ENCODE results near the gene MED26.

Gene MED26

DNA sequence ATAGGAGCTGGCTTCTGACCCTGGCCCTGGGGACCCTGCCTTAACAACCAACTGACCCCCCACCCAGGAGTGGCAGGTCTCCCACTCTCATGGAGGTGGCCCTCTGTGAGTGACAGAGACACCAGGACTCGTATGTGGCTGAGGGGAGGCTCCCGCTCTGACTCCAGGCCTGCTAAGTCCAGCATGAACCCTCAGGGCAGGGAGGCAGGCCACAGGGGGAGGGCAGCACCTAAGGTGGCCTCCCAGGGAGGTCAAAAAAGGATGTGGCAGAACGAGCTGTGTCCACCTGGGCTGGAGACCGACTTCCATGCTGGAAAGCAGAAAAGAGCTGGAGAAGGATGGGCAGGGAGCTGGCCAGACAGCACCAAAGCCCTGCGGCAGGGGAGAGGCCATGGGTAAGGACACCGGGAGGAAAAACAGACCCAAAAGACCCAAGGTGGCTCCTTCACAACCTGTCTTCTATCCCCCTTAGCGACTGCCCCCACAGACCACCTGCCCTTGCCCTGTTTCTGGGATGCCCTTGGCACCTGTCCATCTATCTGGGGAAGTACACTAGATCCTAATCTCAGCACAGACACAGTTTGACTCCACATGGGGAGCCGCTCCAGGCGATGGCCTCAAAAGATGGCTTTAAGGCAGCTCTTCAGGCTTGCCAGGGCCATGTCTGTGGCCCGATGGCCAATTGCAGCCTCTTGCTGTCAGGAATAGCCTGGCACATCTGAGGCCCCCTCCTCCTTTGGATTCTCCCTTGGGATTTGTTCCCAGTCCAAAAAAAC, 45.3 kb downstream of the MED26 start:
- Histone ChIP-seq H3K79me2 (ENCODE audit: control insufficient read depth, insufficient read depth, low read length, unreplicated experiment) (peaks cover 86% of the 10 kb centered on the region), H3K4me3 (ENCODE audit: low read depth, low read length) (no peak overlapping the region), H2AFZ (ENCODE audit: low read length, unreplicated experiment) (no peak overlapping the region), H3K4me1 (ENCODE audit: control insufficient read depth, insufficient read depth, low read length, unreplicated experiment) (peaks cover 54% of the 10 kb centered on the region), H3K36me3 (ENCODE audit: insufficient read depth, low read length) (no peaks in the 10 kb centered on the region), H3K27me3 (ENCODE audit: insufficient read depth, low read length) (no peaks in the 10 kb centered on the region), H3K27ac (ENCODE audit: low read depth, low read length) (peak overlapping the region; percentile 32; the same call in 1 of the 2 replicates)

DNA sequence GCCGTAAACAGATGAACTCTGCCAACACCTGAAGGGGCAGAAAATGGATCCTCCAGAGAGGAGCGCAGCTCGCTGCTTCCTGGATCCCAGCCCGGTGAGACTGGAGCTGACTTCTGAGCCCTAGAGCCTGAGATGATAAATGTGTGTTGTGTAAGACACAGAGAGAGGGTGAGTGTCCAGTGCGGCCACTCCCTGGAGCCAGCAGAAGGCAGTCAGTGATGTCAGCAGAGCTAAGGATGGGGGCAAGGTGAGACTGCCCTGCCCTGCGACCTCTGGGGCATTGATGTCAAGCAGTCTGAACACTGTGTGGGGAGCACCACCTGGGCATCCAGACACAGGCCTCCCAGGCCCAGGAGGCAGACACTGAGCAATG, 46.0 kb downstream of the MED26 start:
- Histone ChIP-seq H3K4me1 (ENCODE audit: control insufficient read depth, insufficient read depth, low read length, unreplicated experiment) (peaks cover 48% of the 10 kb centered on the region), H3K79me2 (ENCODE audit: control insufficient read depth, insufficient read depth, low read length, unreplicated experiment) (peaks cover 84% of the 10 kb centered on the region), H3K27me3 (ENCODE audit: insufficient read depth, low read length) (no peaks in the 10 kb centered on the region), H2AFZ (ENCODE audit: low read length, unreplicated experiment) (no peak overlapping the region), H3K36me3 (ENCODE audit: insufficient read depth, low read length) (no peaks in the 10 kb centered on the region), H3K4me3 (ENCODE audit: low read depth, low read length) (no peak overlapping the region), H3K27ac (ENCODE audit: low read depth, low read length) (peak overlapping the region; percentile 64)

DNA sequence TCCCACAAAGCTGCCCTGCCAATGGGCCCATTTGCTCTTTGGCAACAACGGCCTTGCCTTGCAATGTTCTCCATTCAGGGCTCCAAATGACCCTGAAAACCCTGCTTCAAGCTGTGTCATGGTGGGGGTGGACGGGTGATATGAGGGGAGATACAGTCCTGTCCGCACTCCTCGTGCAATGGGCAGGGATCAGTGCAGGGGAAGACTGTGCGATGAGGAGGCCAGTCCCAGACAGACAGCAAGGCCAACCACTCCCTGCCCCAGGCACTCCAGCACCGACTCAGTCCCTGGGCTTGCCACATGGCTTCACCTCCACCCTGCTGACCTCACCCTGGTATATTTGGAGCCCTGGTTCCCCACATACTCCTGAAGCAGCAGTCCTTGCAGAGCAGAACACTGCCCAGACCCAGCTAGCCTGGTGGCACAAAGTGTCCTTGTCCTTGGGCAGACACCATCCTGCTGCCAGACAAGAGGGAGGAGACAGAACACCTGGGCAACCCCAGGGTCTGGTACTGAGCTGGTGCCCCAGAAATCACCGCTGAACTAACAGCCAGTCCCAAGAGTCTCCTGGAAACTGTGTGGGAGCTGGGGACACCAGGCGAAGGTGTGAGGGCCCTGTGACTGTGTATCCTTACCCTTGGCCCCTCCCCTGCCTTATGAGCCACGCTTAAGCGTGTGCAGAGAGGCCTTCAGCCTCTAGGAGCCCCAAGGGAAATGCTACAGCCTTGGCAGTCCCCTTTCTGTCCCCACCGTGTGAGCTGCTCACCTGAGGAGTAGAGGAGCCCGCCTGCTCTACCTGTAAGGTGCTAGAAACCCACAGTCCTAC, 46.6 kb downstream of the MED26 start:
- H3K27ac ChIP-seq (ENCODE audit: low read depth, low read length): peak overlapping the region; percentile 64
- H3K79me2 ChIP-seq (ENCODE audit: control insufficient read depth, insufficient read depth, low read length, unreplicated experiment): peaks cover 78% of the 10 kb centered on the region
- H3K4me3 ChIP-seq (ENCODE audit: low read depth, low read length): no peak overlapping the region
- no peak overlapping the region for H2AFZ ChIP-seq (ENCODE audit: low read length, unreplicated experiment)
- no peaks in the 10 kb centered on the region for H3K27me3 ChIP-seq (ENCODE audit: insufficient read depth, low read length)
- H3K4me1 ChIP-seq (ENCODE audit: control insufficient read depth, insufficient read depth, low read length, unreplicated experiment): peaks cover 45% of the 10 kb centered on the region
- H3K36me3 ChIP-seq (ENCODE audit: insufficient read depth, low read length): no peaks in the 10 kb centered on the region

DNA sequence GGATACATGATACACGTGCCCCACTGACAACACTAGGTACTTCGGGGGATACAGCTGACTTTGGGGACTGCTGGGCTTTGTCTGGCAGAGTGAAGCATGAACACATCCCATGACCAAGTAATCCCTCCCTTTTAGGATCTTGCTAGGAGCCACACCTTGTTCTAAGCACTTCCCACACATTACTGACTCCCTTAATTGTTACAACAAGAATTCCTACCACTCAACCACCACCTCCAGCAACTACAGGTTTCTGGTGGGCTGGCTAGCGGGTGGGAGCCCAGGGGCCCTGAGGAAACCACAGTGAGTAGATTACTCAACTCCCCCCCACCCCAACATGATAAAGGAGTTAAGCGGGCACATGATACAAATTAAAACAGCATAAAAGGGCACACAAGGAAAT, 48.6 kb downstream of the MED26 start:
- Histone ChIP-seq H3K4me3 (ENCODE audit: low read depth, low read length) (no peak overlapping the region), H3K4me1 (ENCODE audit: control insufficient read depth, insufficient read depth, low read length, unreplicated experiment) (peaks cover 25% of the 10 kb centered on the region), H2AFZ (ENCODE audit: low read length, unreplicated experiment) (no peak overlapping the region), H3K27ac (ENCODE audit: low read depth, low read length) (no peak overlapping the region), H3K79me2 (ENCODE audit: control insufficient read depth, insufficient read depth, low read length, unreplicated experiment) (peaks cover 73% of the 10 kb centered on the region), H3K27me3 (ENCODE audit: insufficient read depth, low read length) (no peaks in the 10 kb centered on the region), H3K36me3 (ENCODE audit: insufficient read depth, low read length) (no peaks in the 10 kb centered on the region)

DNA sequence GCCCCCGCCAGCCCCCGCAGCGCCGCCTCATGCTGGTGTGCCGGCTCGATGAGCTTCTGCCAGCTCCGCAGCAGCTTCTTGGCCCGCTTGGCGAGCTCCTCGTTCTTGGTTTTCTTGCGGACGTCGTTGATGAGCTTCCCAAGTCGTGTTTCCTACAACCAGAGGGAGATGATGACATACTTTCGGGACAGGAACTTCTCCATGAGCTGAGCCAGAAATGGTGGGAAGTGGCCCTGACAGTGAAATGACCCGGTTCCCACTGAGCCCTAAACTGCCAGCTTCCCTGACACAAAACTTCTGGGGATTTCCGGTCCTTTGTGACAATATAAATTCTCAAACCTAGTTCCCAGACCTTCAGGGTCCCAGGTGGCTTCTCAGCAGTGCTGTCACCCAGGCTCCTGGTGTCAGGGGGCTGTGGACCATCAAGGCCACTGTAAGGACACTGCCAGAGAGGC, 50.4 kb downstream of the MED26 start:
- H3K36me3 ChIP-seq (ENCODE audit: insufficient read depth, low read length): no peaks in the 10 kb centered on the region
- H3K27ac ChIP-seq (ENCODE audit: low read depth, low read length): no peak overlapping the region
- H3K27me3 ChIP-seq (ENCODE audit: insufficient read depth, low read length): no peaks in the 10 kb centered on the region
- peaks cover 24% of the 10 kb centered on the region for H3K4me1 ChIP-seq (ENCODE audit: control insufficient read depth, insufficient read depth, low read length, unreplicated experiment)
- no peak overlapping the region for H3K4me3 ChIP-seq (ENCODE audit: low read depth, low read length)
- peaks cover 74% of the 10 kb centered on the region for H3K79me2 ChIP-seq (ENCODE audit: control insufficient read depth, insufficient read depth, low read length, unreplicated experiment)
- no peak overlapping the region for H2AFZ ChIP-seq (ENCODE audit: low read length, unreplicated experiment)

DNA sequence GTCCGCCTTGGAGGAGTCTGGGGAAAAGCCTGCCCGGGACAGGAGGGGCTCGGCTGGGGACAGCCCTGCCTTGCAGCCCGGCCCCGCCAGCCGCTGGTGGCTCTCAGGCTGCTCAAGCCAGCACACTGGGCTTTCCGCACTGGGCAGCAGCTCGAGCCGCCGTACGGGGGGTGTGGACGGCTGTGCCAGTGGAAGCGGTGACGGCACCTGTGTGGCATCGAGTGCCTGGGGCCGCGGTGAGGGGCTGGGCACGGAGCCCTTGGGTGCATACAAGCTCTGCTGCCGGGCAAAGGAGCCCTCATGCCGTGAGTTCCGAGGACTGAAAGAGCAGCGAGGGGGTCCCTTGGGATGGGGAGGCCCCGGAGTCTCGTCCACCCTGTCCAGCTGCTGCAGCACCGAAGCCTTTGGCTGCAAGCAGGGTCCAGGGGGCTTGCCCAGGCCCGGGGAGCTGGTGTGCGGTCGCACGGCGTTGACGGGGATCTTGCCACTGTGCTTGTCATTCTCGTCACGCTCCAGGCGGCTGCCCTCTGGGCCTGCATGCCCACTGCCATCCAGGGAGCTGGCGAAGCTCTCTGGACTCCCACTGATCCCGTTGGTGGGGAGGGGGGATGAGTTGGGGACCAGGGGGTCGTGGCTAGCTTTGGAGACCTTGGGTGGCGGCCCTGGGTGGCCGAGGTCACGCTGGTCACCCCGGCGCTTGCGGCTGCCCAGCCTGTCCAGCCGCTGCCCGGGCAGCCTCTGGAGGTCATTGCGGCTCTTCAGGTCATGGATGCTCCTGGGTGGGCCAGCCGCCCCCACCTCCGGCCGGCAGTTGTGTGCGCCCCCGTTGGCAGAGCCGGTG, 51.1 kb downstream of the MED26 start:
- Histone ChIP-seq H3K79me2 (ENCODE audit: control insufficient read depth, insufficient read depth, low read length, unreplicated experiment) (peaks cover 70% of the 10 kb centered on the region), H2AFZ (ENCODE audit: low read length, unreplicated experiment) (no peak overlapping the region), H3K27me3 (ENCODE audit: insufficient read depth, low read length) (no peaks in the 10 kb centered on the region), H3K36me3 (ENCODE audit: insufficient read depth, low read length) (no peaks in the 10 kb centered on the region), H3K4me3 (ENCODE audit: low read depth, low read length) (no peak overlapping the region), H3K27ac (ENCODE audit: low read depth, low read length) (no peak overlapping the region), H3K4me1 (ENCODE audit: control insufficient read depth, insufficient read depth, low read length, unreplicated experiment) (peaks cover 19% of the 10 kb centered on the region)

DNA sequence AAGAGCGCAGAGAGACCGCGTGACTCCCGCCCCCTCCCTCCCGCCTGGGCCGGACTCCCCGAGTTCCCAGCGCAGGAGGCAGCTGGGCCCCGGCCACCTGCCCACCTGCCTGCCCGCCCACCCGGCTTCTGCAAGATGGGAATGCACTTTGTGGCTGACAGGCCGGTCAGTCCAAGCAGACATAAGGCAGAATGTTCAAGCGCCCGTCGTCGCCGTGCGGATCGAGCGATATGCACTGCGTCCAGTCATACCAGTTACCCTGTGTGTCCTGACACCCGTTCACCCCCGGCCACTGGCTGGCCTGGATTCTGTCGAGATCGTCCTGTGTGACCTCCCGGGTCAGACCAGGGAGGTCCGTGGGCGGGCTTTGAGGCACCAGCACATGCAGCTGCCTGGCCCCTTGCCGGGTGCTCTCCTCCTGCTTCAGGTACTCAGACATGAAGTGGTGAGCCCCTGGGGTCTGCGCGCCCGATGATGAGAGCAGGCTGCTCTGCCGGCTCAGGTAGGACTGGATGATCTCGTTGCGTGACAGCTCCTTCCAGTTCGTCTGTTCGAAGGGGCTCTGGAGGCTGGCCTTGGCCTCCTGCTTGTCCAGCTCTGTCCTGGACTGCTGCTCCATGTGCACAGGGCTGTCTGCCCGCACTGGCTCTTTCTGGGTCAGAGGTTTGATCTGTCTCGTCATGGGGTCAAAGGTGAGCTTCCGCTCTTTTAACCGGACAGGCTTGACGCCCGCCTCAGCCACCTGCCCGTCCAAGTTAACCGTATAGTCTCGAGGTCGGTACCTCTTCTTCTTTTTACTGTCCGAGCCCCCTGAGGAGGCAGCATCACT, 51.9 kb downstream of the MED26 start:
- Histone ChIP-seq H3K36me3 (ENCODE audit: insufficient read depth, low read length) (no peaks in the 10 kb centered on the region), H3K79me2 (ENCODE audit: control insufficient read depth, insufficient read depth, low read length, unreplicated experiment) (peaks cover 70% of the 10 kb centered on the region), H3K27me3 (ENCODE audit: insufficient read depth, low read length) (no peaks in the 10 kb centered on the region)

DNA sequence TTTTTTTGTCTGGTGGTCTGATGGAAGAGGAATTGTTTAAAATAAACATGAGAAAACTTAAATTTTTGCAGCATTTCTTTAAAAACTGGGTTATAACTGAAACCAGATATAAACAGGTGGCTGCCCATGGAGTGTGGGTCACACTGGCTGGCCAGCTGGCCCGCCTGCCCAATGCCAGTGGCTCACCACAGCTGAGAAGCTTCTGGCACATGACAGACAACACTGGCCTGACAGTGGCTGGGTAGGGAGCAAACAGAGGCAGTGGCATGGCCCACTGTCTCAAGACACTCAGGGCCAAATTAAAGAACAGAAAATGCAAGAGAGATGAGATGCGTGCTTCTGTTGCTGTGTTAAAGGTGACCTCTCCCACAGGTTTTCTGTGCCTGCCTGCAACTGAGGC, 52.7 kb downstream of the MED26 start:
- no peak overlapping the region for H2AFZ ChIP-seq (ENCODE audit: low read length, unreplicated experiment)
- H3K36me3 ChIP-seq (ENCODE audit: insufficient read depth, low read length): no peaks in the 10 kb centered on the region
- no peak overlapping the region for H3K4me3 ChIP-seq (ENCODE audit: low read depth, low read length)
- H3K27ac ChIP-seq (ENCODE audit: low read depth, low read length): no peak overlapping the region
- peaks cover 71% of the 10 kb centered on the region for H3K79me2 ChIP-seq (ENCODE audit: control insufficient read depth, insufficient read depth, low read length, unreplicated experiment)
- no peaks in the 10 kb centered on the region for H3K27me3 ChIP-seq (ENCODE audit: insufficient read depth, low read length)
- peaks cover 19% of the 10 kb centered on the region for H3K4me1 ChIP-seq (ENCODE audit: control insufficient read depth, insufficient read depth, low read length, unreplicated experiment)

More for the DNA sequence above, 51.9 kb downstream of the MED26 start:
- Histone ChIP-seq H3K4me3 (ENCODE audit: low read depth, low read length) (no peak overlapping the region), H3K4me1 (ENCODE audit: control insufficient read depth, insufficient read depth, low read length, unreplicated experiment) (peaks cover 12% of the 10 kb centered on the region), H2AFZ (ENCODE audit: low read length, unreplicated experiment) (no peak overlapping the region), H3K27ac (ENCODE audit: low read depth, low read length) (no peak overlapping the region)

DNA sequence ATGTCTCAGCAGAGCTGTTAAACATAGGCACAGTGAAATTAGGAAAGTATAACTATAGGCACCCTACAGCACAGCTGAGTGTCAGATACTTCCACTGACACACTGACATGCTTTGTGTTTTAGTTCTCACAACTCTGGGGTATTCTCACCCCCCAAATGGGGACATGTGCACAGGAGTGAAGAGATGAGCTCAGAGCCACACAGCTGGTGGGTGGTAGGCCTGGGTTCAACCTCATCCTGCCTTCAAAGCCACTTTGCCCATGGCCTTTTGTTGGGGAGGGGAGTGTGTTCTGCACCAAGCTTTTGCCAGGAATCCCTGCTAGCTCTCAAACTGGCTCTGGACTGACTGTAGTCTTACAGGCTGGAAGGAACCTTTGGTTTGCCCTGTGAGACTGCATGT, 54.1 kb downstream of the MED26 start:
- H3K4me1 ChIP-seq (ENCODE audit: control insufficient read depth, insufficient read depth, low read length, unreplicated experiment): peaks cover 31% of the 10 kb centered on the region
- H3K36me3 ChIP-seq (ENCODE audit: insufficient read depth, low read length): no peaks in the 10 kb centered on the region
- H3K27ac ChIP-seq (ENCODE audit: low read depth, low read length): no peak overlapping the region
- no peaks in the 10 kb centered on the region for H3K27me3 ChIP-seq (ENCODE audit: insufficient read depth, low read length)
- H2AFZ ChIP-seq (ENCODE audit: low read length, unreplicated experiment): no peak overlapping the region
- peak overlapping the region; percentile 87 for H3K4me3 ChIP-seq (ENCODE audit: low read depth, low read length)
- peaks cover 70% of the 10 kb centered on the region for H3K79me2 ChIP-seq (ENCODE audit: control insufficient read depth, insufficient read depth, low read length, unreplicated experiment)

DNA sequence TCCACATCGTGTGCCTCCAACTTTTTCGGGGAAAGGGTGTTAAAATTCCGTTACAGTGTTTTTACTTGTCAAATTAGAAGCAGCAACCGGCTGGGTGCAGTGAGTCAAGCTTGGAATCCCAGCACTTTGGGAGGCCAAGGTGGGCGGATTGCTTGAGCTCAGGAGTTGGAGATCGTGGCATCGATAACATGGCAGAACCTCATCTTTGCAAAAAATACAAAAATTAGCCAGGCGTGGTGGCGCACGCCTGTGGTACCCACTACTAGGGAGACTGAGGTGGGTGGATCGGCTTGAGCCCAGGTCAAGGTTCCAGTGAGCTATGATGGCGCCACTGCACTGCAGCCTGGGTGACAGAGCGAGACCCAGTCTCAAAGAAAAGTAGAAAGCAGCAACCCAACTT, 54.7 kb downstream of the MED26 start:
- Histone ChIP-seq H3K4me3 (ENCODE audit: low read depth, low read length) (peak overlapping the region; percentile 87), H2AFZ (ENCODE audit: low read length, unreplicated experiment) (no peak overlapping the region), H3K27ac (ENCODE audit: low read depth, low read length) (peak overlapping the region; percentile 82; the same call in 1 of the 2 replicates), H3K27me3 (ENCODE audit: insufficient read depth, low read length) (no peaks in the 10 kb centered on the region), H3K36me3 (ENCODE audit: insufficient read depth, low read length) (no peaks in the 10 kb centered on the region), H3K4me1 (ENCODE audit: control insufficient read depth, insufficient read depth, low read length, unreplicated experiment) (peaks cover 34% of the 10 kb centered on the region), H3K79me2 (ENCODE audit: control insufficient read depth, insufficient read depth, low read length, unreplicated experiment) (peaks cover 69% of the 10 kb centered on the region)
